GM18519 (cell line): ENCODE results near the gene PPP2R3B.
"Not testable (repeated sequence)": the region's sequence is repeated elsewhere in the genome, so short reads cannot be mapped to it uniquely, and the experiment has no call there.

Experiments
- ATAC-seq: cut with Tn5 transposase; IDR thresholded peaks from one replicate; pipeline ENCODE4 v1.9.1; 2021; ENCODE audit warnings: mild to moderate bottlenecking, moderate library complexity; ENCODE audit not compliant: unreplicated experiment, low FRiP score

The PPP2R3B gene, protein sequence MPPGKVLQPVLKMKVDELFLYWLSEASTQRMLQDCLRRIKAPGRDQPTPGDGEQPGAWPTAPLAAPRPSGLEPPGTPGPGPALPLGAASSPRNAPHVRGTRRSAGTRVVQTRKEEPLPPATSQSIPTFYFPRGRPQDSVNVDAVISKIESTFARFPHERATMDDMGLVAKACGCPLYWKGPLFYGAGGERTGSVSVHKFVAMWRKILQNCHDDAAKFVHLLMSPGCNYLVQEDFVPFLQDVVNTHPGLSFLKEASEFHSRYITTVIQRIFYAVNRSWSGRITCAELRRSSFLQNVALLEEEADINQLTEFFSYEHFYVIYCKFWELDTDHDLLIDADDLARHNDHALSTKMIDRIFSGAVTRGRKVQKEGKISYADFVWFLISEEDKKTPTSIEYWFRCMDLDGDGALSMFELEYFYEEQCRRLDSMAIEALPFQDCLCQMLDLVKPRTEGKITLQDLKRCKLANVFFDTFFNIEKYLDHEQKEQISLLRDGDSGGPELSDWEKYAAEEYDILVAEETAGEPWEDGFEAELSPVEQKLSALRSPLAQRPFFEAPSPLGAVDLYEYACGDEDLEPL

DNA sequence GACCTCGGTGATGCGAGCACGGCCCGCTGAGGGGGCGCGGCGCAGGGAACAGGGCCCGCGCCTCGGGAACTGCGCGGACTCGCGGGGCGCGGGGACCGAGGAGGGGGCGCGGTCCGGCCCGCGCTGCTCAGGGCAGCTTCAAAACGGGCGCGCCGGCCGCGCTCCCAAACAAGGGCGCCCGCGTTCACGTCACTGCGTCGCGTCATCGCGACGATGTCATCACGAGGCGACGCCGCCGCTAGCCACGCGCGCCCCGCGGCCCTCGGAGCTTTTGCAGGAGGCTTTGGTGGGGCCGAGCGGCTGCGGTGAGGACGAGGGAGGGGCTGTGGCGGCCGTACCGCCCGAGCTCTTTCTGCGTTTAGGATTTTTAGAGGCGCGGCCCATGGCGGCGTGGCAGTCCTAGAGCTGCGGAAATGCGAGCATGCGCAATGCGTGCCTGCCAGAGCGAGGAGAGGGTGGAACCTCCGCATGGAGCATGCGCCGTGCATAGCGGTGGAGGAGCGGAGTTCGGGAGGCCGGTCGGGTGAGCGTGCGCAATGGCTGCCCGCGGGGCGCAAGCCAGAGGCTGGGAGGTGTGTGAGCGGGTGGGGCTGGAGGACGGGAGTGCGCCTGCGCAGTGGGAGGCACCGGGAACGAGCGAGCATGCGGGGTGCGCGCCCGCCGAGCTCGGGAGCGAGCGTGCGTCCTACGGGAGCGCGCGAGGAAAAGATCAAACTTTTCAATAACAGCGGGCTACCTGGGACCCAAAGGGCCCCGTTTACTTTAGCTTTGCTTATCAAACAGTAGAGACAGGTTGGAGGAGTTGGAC lies at the start of gene PPP2R3B:
TSS of gene PPP2R3B (minus strand) at position 140 of the 808 bp plus-strand sequence. CDS start 216 bp downstream, outside the sequence.
- peak; percentile 88 for ATAC-seq

DNA sequence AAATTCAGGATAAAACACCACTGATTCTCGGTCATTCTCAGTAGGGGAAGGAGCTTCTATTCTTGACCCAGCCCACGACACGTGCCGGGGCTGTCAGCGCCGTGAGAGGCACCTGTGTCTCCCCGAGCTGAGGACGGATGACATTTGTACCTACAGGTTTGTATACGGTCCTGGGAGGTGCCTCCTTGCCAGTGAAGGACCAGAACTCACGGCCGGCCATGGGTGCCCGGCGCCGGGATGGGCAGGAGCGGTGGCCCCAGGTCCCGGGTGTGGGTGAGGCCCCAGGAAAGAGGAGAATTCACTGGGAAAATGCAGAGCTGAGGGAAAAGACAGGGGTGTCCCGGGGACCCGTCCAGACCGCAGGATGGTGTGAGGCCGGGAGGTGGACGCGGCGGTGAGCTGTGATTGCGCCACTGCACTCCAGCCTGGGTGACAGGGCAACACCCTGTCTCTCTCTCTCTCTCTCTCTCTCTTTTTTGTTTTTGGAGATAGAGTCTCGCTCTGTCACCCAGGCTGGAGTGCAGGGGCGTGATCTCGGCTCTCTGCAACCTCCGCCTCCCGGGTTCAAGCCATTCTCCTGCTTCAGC lies 48.9 kb upstream of the PPP2R3B start:
- no peak for ATAC-seq

DNA sequence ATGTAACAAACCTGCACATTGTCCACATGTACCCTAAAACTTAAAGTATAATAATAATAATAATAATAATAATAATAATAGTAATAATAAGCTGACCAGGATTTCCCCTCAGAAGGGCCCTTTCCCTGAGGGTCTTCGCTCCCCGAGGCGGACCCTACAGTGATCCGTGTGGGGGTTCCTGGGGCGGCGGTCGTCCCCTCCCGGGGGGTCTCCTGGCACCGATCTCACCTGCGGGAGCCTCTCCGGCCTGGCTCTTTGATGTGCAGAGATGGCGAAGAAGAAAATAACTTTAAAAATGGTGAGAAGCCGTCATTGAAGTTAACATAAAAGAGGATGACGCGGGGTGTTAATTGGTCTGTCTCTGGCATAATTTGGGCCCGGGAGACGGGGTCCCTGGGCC lies 48.2 kb upstream of the PPP2R3B start:
- no peak for ATAC-seq

DNA sequence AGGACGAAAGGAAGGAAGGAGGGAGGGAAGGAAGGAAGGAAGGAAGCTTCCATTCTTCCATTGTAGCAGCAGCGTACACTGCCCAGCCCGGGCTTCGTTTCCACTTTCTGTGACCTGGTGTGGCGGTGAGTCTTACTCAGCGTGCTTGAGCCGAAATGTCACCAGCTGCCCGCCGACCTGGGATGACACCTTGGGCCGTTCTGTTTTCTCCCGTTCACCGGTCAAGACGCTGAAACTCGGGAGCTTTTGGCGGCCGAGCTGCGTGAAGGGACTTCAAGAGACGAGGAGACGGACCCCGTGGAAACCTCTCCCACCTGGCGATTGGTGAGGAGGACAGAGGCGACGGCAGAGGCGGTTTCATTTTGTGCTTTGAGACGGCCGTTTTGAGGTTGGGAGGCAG lies 47.1 kb upstream of the PPP2R3B start:
- no peak for ATAC-seq

DNA sequence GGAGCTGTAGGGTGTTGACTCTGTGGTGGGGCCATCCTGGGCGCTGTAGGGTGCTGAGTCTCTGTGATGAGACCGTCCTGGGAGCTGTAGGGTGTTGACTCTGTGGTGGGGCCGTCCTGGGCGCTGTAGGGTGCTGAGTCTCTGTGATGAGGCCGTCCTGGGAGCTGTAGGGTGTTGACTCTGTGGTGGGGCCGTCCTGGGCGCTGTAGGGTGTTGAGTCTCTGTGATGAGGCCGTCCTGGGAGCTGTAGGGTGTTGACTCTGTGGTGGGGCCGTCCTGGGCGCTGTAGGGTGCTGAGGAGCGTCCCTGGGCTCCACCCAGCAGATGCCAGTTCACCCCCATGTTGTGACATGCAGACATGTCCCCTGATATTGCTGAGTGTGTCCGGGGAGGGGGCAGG lies 46.0 kb upstream of the PPP2R3B start:
- not testable (repeated sequence) for ATAC-seq

DNA sequence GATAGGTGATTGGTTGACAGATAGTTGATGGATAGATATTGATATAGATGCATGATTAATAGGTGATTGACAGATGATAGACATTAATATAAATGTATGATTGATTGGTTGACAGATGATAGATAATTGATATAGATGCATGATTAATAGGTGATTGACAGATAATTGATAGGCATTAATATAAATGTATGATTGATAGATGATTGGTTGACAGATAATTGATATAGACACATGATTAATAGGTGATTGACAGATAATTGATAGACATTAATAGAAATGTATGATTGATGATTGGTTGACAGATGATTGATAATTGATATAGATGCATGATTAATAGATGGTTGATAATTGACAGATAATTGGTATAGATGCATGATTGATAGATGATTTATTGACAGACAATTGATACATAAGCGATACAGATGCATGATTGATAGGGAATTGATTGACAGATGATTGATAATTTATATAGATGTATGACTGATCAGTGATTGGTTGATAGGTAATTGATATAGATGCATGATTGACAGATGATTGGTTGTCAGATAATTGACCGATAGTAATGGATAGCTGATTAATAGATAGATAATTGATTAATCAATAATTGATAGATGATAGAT lies 44.9 kb upstream of the PPP2R3B start:
- ATAC-seq = no peak

DNA sequence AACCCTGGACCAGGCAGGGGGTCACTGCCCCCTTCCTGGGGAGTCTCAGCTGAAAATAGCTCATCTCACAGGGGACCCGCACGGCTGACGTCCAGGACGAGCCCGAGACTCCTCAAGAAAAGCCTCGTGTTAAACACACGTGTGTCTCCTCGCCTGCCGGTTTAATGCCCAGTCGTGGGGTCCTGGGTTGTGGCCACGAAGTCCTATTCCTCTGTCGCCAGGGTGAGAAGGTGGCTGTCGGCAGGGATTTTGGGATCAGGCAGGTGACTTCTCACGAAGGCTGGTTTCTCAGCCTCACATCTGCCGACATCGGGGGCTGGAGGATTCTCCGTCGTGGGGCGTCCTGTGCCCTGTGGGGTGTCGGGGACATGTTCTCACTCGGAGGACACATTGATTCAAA lies 44.3 kb upstream of the PPP2R3B start:
- no peak for ATAC-seq

DNA sequence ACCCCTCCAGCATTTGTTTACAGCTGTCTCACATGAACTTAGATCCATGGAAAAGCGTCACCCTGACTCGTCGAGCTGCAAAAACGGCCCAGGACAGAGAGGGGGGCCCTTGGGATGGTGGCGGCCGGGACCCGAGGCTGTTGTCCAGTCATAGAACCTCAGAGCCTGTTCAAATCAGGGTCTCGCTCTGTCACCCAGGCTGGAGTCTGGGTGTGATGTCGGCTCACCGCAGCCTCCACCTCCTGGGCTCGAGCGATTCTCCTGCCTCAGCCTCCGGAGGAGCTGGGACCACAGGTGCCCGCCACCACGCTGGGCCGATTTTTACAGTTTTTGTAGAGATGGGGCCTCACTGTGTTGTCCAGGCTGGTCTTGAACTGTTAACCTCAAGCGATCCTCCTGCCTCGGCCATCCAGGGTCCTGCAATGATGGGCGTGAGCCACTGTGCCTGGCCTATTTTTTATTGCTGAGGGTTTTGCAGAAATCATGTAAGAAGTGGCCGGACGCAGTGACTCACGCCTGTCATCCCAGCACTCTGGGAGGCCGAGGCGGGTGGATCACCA lies 42.6 kb upstream of the PPP2R3B start:
- ATAC-seq = no peak

DNA sequence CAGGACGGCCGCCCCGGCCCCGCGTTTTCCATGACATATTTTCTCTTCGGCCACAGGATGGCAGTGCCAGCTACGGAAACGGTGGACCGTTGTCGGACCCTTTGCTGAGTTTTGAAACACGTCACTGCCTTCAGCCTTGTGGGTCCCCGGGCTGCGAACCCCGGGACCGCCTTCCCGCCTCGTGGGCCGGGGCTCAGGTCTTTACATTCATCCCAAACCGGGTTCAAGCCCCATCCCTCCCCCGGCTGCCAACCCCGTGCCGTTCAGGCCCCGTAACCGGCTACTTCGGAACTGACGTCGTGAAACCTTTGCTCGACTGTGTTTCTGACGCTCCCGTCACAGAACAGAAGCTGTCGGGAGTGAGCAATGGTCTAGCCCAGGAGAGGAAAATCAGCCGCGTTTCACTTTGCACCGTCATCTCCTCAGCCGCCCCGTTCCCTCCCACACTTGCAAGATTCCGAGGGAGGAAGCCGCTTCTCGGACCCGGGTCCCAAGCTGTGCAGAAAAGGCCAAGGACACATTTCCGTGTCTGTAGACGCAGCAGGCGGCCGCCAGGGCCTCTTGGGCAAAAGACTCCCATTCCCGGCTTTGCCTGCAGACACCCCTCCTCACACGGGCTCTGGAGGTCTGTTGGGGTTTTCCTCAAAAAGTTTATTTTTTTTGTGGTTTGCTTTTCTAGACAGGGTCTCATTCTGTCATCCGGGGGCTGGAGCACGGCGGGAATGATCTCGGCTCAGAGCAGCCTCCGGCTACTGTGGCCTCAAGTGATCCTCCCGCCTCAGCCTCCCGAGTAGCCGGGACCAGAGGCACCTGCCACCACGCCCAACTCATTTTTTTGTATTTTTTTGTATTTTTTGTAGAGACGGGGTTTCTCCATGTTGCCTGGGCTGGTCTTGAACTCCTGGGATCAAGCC lies 41.4 kb upstream of the PPP2R3B start:
- ATAC-seq = no peak

DNA sequence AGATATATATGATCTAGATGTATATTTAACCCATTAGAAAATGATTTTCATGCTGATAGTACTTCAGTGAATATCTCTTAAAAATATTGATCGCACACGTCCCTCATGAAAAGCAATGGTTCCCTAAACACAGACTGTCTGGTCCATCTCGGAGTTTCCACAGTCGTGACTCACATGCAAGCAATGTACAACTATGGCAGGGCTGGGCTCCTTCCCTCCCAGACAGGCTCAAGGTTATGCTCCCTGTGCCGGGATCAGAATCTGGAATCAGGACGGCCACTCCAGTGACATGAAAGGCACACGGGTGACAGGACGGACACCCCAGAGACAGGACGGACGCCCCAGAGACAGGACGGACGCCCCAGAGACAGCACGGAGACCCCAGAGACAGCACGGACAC lies 40.2 kb upstream of the PPP2R3B start:
- no peak for ATAC-seq

DNA sequence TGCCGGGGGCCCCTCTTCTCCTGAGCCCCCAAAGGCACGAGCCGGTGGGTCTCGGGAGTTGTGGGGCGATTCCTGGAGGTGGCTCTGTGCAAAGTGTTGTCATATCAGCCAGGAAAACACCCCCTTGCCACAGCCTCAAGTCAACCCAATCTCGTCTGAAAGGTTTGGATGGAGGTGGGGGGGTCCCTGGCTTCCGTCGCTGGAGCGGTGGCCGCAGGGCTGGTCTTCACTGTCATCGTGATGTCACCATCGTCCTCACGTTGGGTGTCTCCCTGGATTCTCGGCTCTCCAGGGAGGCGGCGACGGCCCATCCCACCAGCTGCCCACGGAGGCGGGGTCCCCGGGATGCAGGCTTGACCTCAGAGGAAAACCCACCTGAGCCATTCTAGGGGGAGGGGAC lies 38.3 kb upstream of the PPP2R3B start:
- no peak for ATAC-seq

DNA sequence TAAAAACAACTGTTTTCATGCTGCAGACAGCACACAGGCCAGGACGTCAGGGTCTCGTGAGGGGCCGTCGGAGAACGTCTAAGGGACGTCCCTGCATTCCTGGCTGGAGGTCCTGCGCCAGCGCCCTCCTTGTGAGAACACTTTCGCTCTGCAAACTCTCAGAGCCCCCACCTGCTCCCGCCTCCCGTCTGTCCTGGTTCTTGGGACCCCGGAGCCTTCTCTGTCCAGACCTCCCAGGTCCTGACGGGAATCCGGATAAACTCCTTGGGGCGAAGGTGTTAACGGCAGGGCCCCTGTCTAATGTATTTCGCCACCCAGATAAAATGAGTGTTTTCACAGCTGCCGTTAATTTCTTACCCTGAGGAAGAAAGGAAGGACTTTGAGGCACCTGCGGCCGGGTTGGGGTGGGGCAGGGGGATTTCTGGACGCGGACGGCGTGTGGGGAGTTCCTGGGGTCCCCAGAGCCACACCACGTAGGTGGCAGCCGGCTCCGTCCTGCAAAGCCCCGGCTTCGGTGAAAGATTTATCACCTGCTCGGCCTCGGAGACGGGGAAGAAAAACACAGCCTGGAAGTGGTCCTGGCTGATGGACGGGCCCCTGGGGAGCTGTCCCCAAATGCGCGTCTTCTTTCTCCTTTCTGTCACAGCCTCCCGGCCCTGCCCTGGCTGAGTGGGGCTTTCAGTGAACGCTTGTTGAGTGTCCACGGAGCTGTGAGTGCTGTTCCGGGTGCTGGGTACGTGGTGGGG lies 35.1 kb upstream of the PPP2R3B start:
- ATAC-seq = no peak

DNA sequence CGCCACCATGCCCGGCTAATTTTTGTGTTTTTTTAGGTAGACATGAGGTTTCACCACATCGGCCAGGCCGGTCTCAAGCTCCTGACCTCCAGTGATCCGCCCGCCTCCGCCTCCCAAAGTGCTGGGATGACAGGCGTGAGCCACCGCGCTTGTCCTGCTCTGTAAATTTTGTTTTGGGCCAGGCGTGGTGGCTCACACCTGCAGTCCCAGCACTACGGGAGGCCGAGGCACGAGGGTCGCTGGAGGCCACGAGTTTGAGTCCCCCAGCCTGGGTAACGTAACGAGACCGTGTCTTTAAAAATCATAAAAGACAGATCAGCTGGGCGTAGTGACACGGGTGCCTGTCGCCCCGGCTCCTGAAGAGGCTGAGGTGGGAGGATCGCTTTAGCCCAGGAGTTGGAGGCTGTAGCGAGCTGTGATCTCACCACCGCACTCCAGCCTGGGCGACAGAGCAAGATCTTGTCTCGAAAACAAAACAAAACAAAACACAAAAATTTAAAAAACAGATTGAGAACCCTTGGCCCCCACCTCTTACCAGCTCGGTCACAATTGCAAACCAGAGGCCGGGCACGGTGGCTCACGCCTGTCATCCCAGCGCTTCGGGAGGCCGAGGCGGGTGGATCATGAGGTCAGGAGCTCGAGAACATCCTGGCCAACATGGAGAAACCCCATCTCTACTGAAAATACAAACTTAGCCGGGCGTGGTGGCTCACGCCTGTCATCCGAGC lies 34.0 kb upstream of the PPP2R3B start:
- no peak for ATAC-seq

DNA sequence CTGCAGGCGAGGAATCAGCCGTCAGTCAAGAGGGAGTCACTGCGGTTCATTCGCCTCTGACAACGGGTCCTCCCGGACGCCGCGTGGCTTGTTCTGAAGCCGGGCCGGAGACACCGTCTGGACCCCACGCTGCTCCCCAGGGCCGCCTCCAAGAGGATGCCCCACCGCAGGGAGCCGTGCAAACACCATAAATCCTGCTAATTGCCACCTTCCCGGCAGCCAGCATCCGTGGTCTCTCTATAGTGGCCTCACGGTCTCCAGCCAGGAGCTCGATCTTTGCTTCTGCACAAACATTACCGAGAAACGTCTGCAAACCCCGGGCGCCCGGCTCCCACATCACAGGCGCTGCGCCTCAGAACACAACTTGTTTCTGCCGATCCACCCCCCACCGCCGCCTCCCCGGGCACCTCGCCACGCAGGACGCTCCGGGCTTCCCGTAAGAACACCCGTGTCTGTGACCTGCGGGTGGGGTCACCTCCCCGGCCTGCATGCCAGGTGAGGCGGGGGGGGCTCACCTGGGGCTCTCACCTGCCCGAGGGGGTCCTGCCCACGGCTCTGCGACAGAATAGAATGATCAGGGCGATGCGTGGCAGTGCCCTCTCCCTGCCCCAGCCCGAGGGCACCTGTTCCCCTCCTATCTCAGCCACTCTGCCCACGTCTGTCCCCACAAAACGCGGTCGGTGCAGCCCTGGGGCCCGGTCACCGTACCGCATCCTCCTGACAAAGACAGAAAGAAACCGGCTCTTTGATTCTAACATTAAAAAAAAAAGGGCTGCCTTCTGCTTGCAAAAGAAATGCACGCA lies 32.4 kb upstream of the PPP2R3B start:
- no peak for ATAC-seq

DNA sequence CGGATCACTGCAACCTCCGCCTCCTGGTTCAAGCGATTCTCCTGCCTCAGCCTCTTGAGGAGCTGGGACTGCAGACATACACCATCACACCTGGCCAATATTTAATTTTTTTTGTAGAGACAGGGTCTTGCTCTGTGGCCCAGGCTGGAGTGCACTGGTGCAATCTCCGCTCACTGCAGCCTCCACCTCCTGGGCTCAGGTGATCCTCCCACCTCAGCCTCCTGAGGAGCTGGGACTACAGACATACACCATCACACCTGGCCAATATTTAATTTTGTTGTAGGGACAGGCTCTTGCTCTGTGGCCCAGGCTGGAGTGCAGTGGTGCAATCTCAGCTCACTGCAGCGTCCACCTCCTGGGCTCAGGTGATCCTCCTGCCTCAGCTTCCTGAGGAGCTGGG lies 28.8 kb upstream of the PPP2R3B start:
- not testable (repeated sequence) for ATAC-seq

DNA sequence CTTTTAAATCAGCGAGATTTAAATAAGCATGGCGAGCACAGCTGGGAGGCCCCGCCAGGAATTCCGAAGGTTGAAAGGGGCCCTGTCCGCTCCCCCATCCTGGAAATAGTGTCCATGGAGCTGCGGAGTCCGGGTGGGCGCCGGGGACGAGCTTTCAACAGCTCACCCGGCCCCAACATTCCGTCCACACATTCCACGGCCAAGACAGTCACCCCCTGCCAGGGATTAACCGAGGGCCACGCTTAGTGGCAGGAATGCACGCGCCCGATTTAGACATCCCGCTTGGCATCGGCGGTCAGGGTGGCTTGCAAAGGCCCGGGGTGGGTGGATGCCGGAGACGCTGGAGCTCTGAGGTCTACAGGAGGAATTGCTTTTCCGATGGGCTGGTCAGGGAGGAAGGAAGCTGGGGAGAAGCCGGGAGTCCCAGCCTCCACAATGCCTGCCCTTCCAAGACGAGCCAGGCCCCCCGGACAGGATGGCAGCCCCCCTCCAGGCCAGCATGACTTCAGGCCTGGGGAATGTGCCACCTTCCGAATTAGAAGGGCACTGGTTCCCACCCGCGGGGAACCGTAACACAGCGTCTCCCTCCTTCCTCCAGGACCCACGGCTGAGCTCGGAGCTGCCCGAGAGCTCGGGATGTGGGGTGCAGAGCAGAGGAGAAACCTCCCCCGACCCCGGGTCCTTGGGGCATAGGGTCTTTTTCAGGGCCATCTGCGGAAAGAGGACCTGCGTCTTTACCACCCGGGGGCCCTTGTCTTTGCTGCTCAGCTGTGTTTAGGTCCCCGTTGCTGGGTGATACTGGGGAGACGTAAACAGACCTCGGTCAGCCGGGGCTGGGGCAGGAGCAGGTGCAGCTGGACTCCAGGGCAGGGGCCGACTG lies 26.9 kb upstream of the PPP2R3B start:
- no peak for ATAC-seq
